Stimulated activated CD4-positive, alpha-beta T cell treated with anti-CD3 and anti-CD28 coated beads, TNF-alpha, amount 100 ng/mL, for 1 hour (primary cell): ENCODE measurements around the gene CLSTN1.

ENCODE experiments used
- DNase-seq, 3 donors: peaks; one replicate each; pipeline ENCODE4 v3.0.0-alpha.2; 2020; ENCODE audit warnings: low read depth in 3 of 3, low spot score in 1 of 3

The CLSTN1 gene

DNA sequence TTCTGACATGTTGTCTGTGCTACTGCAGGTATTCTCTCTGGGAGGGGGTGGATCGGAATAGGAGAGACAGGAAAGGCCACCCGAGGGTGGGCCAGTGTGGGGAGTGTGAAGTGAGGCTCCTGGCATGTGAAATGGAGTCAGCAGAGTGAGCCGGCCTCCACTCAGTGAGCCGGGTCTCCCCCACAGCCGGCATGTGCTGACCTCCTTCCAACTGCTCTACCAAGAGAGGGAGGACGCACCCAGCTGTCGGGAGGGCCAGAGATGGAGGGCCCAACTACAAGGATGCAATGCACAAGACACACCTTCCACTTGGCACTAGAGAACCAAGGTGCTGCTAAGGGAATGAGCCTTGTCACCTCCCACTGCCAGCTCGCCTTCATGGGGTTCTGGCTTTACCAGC is 28.2 kb upstream of the CLSTN1 start:
- DNase-seq: no peak

DNA sequence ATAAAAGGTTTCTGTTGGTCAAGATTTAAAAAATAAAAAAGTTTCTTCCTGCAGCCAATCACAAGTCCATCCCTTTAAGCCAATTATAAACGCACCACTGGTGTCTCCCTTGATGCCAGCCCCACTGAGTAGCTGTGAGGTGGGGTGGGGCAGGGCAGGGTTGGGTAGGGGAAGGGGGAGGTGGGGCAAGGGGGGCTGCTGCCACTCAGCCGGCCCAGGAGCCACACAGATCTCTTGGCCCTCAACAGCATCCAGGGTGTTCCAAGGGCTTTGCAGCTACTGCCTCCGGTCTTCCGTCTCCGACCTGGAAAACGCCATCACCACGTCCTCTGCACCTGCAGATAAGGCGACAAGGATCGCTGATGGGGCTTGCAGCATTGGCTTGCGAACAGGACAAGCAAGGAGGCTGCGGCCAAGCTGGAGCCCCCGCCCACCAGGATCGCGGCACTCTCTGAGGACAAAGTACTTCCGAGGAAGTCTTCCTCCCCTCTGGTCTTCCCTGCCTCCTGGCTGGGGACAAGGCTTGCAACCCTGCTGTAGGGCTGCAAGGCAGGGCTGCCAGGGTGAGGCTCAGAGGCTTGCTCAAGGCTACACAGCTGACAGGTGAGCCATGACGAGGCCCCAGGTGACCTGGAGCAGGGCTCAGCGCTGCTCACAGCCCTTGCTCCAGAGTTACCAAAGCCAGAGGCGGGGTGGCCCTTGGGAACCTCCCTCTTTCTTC is 26.8 kb upstream of the CLSTN1 start:
- DNase-seq: no peak

DNA sequence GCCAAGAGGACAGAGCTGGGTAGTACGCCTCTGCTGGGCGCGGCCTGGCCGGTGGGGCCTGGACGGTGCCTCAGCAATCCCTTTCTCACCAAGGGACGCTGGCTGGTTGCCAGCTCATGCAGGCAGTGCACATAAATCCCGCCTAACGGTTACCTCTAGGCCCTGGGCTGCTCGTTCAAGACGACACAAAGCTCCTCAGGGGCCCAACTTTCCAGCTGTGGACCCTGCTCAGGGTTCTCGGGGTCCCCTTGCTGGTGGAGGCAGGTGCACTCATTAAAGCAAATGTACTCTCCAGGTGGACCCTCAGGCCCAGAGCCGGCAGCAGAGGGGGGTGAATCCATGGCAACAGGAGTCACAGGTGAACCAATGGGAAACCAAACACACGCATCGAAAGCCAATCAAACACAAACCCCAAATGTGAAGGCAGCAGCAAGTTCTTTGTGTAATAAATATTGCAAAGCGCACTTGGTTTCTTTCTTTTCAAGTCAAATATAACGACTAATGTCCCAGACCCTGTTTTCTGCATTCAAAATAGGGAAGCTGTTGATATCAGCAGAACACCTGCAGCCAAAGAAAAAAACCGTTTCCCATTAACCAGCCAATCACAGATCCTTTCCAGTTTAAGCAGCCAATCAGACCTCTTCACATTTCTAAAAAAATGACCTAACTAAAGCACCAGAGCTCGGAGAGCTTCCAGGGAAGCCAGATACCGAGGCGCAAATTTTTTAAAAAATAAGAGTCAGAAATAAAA is 26.1 kb upstream of the CLSTN1 start:
- no peak for DNase-seq

DNA sequence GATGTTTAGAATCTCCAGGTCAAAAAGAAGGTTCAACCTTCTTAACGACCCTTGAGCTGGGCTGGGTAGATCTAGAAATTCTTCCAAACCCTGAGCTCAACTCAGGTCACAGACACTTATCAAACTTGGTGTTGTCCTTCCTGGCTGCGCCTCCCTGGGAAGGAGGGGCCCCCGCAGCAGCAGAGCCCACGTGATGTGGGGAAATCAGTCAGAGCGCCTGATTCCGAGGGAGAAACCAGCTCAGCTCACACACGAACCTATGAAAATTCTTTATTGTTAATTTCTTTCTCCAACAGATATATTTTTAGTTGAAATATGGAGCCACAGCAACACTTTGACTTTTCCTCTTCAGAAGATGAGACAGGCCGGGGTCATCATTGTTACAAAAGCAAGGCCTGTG is 24.3 kb upstream of the CLSTN1 start:
- no peak for DNase-seq

DNA sequence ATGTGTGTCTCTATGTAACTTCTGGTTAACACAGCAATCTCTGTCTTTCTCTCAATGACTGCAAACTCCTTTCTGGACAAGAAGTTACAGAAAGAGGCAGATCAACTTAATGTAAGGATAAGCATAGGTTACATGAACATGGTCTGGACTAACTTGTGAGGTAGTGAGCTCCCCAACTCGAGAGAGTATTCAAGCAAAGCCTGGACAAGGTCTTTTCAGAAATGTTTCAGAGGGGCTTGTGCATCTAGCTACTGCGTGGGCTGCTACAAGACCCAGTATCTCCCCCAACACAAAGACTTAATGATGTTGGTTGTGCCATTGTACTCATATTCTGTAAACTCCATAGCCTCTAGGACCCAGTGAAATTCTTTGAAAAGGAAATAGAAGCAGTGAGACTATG is 23.5 kb upstream of the CLSTN1 start:
- no peak for DNase-seq

DNA sequence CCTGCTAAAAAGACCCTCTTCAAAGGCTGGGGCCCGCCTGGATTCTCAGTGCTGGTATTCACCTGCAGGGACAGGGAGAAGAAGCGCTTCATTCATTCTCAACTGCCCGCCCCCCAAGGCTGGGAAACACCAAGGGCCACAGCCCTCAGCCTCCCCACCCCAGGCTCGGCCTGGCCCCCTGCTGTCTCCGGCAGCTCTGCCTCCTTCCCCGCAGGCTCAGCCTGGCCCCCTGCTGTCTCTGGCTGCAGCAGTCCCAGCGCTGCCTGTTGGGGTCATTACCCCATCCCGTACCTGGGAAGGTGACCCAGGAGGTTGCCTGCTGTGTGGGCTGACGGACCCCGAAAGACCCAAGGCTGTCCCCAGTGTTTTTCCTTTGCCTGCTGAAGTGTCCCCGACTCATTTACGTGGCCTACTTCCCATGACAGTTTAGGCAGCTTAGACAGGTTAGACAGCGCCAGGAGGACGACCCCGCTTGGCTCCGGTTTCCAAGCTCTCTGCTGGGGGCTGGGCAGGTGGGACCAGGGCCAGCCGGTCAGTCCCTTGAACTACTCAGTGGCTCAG is 22.9 kb upstream of the CLSTN1 start:
- DNase-seq: no peak

DNA sequence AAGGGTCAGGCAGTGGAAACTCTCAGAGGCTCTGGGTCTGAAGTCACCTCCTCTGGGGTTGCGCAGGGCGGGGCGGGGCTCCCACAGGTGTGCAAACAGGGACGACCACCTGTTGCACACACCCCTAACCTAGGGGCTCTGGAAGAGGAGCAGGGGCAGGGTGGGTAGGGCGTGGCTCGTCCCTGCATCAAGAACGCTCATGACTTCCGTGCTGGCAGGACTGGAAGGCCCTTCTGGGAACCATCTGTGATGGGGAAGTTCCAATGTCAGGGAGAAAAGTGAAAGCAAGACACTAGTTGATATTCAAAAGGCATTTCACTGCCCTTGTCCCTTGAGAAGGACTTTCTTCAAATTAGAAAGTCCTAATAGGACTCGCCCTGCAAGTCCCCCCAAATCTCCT is 22.1 kb upstream of the CLSTN1 start:
- no peak for DNase-seq

DNA sequence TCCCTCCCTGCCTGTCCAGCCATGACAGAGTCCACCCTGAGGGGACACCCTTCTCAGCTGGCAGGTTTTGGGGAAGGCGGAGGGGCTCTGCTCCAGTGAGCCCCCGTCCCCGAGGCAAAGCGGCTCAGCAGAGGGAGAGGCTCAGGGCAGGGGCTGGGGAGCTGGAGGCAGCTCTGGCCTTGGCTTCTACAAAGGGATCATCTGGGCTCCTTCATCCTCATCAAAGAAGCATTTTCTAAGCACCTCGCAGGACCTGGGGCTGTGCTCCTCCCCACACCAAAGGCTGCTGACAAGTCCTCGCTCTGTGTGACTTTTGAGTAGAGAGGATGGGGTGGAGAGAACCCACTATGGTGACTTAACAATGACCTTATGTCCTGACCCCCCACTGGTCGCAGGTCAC is 21.0 kb upstream of the CLSTN1 start:
- no peak for DNase-seq

DNA sequence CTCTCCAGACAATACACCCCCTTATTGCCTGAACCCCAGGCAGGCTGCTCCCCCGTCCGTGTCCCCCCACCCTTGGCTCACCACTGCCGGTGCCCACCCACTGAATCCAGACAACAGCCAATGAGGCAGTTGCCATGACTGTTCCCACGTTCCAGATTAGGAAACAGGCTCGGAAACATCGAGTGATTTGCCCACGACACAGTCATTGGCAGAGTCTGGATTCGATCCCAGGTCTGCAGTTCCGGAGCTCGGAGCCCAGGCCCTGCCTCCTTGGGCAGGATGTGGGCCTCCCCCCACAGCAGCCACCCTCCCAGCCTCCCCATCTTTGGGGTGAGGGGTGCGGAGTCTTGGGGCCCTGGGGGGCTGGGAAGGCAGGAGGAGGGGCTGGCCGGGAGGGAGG is 20.3 kb upstream of the CLSTN1 start:
- no peak for DNase-seq

DNA sequence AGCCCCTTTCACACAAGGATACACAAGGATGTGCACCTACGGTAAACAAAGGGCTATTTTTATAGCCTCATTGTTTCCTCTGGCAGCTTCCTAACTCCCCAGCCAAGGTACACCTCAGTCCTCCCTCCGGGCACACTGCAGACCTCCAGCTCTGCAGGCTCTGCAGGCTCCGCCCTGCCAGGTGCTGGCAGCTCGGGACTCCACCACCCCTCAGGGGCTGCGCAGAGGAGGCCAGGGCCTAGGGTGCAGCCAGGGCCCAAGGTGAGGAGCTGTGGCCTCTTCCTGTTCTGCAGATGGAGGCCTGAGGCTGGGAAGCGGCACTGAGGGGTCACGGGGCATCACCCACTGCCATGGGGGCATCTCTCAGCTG is 19.8 kb upstream of the CLSTN1 start:
- no peak for DNase-seq

DNA sequence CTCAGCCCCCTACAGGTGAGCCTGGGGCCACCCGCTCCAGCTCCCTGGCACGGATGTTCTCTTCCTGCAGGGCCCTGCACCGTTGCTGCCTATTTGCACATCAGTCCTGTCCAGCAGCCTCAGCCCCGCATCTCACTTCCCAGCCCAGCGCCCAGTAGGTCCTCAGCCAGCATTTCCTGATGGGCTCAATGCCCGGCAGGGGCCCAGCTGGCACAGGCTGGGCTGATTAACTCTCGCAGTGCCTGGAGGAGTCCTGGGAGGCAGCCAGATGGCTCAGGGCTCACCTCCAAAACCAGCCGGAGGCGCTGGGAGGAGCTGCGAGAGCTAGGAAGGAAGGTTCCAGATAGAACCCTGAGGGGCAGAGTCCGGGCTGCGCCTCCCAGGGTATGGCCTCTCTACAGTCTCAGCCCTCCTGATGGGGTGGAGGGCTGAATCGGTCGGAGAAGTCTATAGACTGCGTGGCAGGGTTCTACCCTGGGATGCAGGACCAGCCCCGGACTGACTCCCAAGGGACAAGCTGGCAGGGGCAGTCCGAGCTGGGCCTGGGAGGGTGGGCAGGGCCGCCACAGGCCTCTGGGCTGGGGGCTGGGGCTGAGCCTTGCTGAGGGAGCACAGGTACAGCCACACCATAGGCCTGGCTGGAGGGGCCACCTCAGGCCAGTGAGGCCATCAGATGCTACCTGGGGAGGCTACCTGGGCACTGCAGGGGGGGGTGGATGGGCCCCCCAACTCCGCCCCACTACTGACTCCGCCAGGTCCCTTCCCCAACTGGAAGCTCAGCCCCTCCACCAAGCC is 19.2 kb upstream of the CLSTN1 start:
- no peak for DNase-seq

DNA sequence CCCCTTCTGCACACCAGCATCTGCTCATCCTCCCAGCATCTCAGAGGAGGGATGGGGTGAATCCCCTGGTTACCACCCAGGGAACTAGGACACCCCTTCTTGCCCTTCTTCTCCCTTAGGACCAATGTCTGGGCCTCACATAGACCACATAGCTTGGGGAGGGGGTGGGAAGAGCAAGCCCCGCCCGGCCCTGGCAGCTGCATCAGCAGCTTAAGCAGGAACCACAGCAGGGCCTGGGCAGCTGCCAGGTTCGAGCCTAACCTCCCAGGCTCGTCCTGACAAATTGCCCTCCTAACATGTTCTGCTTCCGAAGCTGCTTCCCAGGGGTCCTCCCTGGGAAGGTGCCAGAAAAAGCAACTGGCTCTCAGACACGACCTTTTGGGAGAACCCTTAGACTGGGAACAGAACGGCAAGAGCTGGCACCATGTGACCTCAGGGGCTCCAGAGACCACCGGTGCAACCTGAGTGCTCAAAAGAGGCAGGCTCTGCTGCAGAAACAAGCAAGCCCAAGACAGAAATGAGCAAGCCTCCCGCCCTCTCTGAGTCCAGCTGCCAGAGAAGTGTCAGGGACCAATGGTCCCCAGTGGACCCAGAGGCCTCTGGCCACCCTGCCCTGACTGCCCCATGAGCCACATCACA is 18.4 kb upstream of the CLSTN1 start:
- DNase-seq: no peak

DNA sequence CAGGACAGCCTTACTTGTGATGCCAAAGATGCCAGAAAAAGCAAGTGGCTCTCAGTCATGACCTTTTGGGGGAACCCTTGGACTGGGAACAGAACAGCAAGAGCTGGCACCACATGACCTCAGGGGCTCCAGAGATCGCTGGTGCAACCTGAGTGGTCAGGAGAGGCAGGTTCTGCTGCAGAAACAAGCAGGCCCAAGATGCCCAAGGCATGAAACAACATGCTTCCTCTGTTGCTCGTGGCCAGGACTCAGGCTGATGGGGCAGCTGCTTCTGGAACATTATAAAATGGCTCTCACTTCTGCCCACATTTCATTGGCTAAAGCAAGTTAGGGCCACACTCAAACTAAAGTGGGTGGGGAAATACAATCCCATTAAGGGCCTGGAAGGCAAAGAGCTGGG is 17.7 kb upstream of the CLSTN1 start:
- DNase-seq: no peak

DNA sequence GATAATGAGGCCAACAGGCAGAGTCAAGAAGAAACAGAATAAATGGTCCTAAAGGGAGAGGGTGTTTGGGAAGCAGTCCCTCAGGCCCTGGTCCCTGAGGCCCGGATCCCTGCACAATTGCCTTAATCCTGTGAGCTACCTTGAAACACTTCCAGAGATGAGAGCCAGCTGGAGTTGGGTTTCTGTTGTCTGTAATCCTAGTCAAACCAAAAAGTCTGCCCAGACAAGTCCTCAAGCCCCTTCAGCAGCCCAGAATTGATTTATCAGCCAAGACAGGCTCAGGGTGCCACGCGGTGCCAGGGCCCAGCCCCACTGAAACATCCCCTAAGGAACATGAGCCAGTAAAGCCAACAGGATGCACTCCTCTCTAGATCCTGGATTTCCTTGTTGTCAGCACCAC is 16.4 kb upstream of the CLSTN1 start:
- no peak for DNase-seq

DNA sequence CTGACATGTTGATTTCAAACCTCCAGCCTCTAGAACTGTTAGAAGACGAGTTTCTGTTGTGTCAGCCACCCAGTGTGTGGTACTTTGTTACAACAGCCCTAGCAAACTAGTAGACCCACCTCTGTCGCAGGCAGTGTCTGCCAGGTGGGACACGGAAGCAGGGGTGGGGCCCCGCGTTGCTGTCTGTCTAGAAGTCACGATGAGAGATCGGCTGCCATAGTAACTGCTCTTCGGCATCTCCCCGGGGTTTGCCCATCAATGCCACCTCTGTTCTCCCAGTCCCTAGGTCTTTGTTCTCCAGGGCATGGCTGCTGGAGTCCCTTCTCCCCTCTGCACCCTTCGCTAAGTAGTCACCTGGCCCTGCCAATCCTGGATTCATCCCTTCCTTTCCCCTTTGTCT is 15.2 kb upstream of the CLSTN1 start:
- no peak for DNase-seq

DNA sequence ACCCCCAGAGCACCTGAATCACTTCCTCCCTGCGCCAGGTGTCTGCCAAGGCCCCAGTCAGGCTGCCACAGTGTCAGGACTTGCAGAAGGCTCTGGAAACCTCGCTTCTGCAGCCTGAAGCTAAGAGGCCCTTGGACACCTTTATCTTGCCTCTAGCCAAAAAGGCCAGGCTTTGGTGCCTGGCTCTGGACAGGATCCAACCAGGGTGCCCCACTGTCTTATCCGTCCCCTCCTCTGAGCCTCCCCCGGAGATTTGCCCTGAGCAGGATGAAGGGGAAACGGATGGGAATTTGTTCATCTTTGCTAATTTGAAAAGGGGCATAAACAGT is 12.8 kb upstream of the CLSTN1 start:
- DNase-seq: no peak

DNA sequence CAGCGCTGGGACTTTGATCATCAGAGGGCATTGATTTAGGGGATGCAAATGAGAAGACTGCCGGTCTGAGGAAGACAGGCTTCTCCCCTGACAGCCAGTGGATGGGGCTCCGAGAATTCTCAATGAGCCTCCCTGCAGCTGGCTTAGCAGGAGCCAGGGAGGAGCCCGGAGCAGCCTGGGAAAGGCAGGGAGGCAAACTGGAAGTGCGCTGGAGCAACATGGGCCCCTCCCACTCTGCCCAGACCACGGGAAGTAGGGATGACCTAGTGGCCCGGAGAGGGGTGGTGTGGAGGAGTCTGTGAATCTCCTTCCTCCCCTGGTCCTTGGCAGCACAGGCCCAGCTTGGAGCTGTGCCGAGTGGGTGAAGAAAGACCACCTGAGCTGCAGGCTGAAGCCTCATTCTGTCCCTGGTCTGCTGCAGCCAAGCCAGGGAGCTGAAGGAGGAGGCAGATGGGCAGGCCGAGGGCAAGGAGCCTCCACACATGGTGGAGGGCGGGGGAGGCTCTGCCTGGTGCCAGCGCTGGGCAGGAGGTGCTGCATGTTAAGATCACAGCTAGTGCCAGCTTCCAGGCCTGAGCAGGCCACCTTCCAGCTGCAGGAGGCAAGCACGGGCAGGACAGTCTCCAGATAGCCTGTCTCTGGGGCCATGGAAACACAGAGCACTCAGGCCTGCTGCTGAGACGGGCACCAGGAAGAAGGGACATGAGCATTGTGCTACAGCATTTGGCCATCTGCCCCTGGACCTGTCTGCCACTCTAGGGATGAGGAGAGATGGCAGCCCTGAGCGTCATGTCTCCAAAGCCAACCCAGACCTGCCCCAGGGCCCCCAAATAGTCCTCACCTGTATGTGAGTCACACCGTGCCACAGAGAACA is 12.2 kb upstream of the CLSTN1 start:
- no peak for DNase-seq

DNA sequence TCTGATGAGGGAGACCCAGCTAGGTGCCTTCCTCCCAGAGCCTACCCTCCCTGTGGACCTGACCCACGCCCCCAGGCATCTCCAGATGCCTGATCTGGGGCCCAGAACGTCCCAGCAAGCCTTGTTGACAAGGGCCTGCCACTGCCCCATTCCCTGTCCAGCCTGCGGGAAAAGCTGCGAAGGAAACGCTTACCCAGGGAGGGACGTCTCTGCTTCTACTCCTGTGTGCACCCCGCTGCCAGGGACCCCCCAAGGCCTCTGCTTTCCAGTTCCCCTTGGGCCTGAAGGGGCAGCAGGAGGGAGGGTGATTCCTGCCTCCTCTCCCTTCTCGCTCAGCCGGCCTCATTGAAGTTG is 11.6 kb upstream of the CLSTN1 start:
- DNase-seq: no peak

DNA sequence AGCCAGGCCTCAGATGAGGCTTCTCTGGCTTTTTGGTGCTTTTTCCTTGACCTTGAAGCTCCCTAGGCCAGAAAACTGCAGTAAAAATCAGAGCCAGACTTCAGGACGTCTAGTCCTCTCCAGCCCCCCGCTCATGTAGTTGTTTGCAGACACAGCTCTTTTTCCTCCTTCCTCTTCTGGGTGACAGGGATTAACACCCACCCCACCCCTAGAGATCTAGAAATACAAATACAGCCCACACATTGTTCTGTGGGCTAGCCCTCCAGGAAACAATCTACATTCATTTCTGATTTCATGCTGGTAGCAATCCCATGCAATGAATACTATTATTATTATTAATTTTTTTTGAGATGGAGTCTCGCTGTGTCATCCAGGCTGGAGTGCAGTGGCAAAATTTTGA is 9.9 kb upstream of the CLSTN1 start:
- DNase-seq: no peak

DNA sequence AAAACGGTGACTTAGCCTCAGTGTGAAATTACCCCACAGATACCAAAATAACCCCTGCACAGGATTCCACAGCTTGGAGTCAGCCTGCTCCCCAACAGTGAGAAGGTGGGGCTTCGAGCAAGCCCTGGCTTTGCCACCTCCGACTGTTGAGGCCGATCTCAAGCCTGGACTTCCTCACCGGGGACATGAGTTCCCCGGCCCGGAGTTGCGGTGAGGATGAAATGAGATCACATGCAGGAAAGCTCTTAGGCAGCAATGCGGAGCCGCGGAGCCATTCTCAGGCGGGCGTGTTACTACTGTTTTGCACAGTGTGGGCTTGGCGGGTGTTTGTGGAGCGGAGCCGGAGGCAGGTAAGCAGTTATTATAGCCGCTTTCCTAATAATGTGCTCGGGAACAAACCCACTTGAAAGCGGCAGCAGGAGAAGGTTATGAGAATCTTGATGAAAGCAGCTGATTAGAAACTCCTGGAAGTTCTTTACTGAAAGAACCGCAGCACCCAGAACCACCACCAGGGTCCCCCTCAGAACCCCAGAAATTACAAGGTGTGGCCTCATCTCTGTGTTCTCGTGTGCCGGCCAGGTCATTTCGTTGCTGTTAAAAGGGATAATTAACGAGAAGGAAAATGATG is 3.9 kb upstream of the CLSTN1 start:
- DNase-seq: no peak
